Common myeloid progenitor, CD34-positive (primary cell): Measurements from ENCODE around the gene LRRFIP2.
"Not testable (repeated sequence)": the region's sequence is repeated elsewhere in the genome, so short reads cannot be mapped to it uniquely, and the experiment has no call there.

Experiments
- CTCF ChIA-PET: fragments of 350-600 bp; sonication (Branson Sonifier 250); formaldehyde crosslinking; loops from one replicate; lab custom pipeline; 2021; ENCODE audit warnings: antibody characterized with exemption; lab: Charles Lee
- POLR2A ChIA-PET: fragments of 350-600 bp; sonication (Branson Sonifier 250); formaldehyde crosslinking; loops from one replicate; lab custom pipeline; 2021; ENCODE audit warnings: antibody characterized with exemption; lab: Charles Lee
- DNase-seq, 3 donors: peaks; one replicate each; pipeline versions ENCODE4 v3.0.0 to v3.0.0-alpha.2; 2013
- H3K27ac ChIP-seq, 2 experiments: 1 replicate in 1 of 2; 2 replicates in 1 of 2; pipeline ENCODE4 v1.7.0; 2013; ENCODE audit warnings: inconsistent platforms in 2 of 2, low read length in 2 of 2, mild to moderate bottlenecking in 2 of 2, low read depth in 1 of 2, moderate library complexity in 1 of 2; ENCODE audit not compliant: severe bottlenecking in 2 of 2, insufficient read depth in 1 of 2, poor library complexity in 1 of 2
- H3K27me3 ChIP-seq, 5 experiments: replicated peaks in 2 of 5; 1 replicate in 3 of 5; 2 replicates in 2 of 5; pipeline versions ENCODE4 v1.6.1 to v1.7.0; 2013; ENCODE audit warnings: low read length in 4 of 5, mild to moderate bottlenecking in 2 of 5, moderate library complexity in 2 of 5, inconsistent platforms in 1 of 5; ENCODE audit not compliant: insufficient read depth in 5 of 5, control insufficient read depth in 4 of 5
- H3K36me3 ChIP-seq, 4 experiments: 1 replicate in 2 of 4; 2 replicates in 2 of 4; pipeline versions ENCODE4 v1.6.1 to v1.7.0; 2013; ENCODE audit warnings: low read length in 3 of 4, control low read depth in 1 of 4, mild to moderate bottlenecking in 1 of 4; ENCODE audit not compliant: control insufficient read depth in 4 of 4, insufficient read depth in 4 of 4
- H3K4me1 ChIP-seq, 4 experiments: 1 replicate in 3 of 4; 2 replicates in 1 of 4; pipeline versions ENCODE4 v1.6.1 to v1.7.1; 2013; ENCODE audit warnings: low read length in 3 of 4, mild to moderate bottlenecking in 3 of 4, control low read depth in 1 of 4, inconsistent platforms in 1 of 4, moderate library complexity in 1 of 4; ENCODE audit not compliant: control insufficient read depth in 4 of 4, insufficient read depth in 4 of 4; ENCODE audit errors: control extremely low read depth in 1 of 4
- H3K4me3 ChIP-seq, 7 experiments: 1 replicate in 4 of 7; 2 replicates in 3 of 7; pipeline versions ENCODE4 v1.5.1 to v1.7.0; 2013; ENCODE audit warnings: mild to moderate bottlenecking in 7 of 7, low read length in 6 of 7, moderate library complexity in 6 of 7, inconsistent platforms in 2 of 7, low read depth in 2 of 7, control low read depth in 1 of 7; ENCODE audit not compliant: insufficient read depth in 4 of 7, control insufficient read depth in 1 of 7; ENCODE audit errors: extremely low read depth in 1 of 7
- H3K9me3 ChIP-seq, 5 experiments: 1 replicate in 4 of 5; 2 replicates in 1 of 5; pipeline versions ENCODE4 v1.6.1 to v1.7.1; 2013; ENCODE audit warnings: low read length in 4 of 5, mild to moderate bottlenecking in 2 of 5, inconsistent platforms in 1 of 5, low read depth in 1 of 5, moderate library complexity in 1 of 5; ENCODE audit not compliant: control insufficient read depth in 4 of 5, insufficient read depth in 2 of 5; ENCODE audit errors: control extremely low read depth in 1 of 5
- WGBS: methylation state at CpG from one replicate; pipeline ENCODE4 v1.1.5; 2013; ENCODE audit not compliant: insufficient coverage; 5-methylcytosine and 5-hydroxymethylcytosine counted together

LRRFIP2 gene

GRCh38 chr3:37206041-37206440 lies 31.7 kb upstream of the LRRFIP2 start:
- POLR2A ChIA-PET, H3K36me3 ChIP-seq, CTCF ChIA-PET, H3K27me3 ChIP-seq, H3K4me3 ChIP-seq, H3K27ac ChIP-seq, H3K4me1 ChIP-seq, H3K9me3 ChIP-seq, DNase-seq: not testable (repeated sequence)
- WGBS, result 96% methylated on average over 4 of the region's 4 CpGs

GRCh38 chr3:37204314-37204713 lies 29.9 kb upstream of the LRRFIP2 start:
- ChIA-PET POLR2A (no interaction called here), CTCF (interaction anchor here (0.6 to 1.6 kb wide), 5 partner anchors 9 to 180 kb away, joined by 3 to 6 read pairs (median 4); no protein-coding TSS in a partner anchor)
- H3K27ac ChIP-seq, result no peak overlapping the region
- H3K36me3 ChIP-seq, result no peaks in the 10 kb centered on the region
- 87% methylated on average over 3 of the region's 3 CpGs for WGBS
- H3K4me1 ChIP-seq, result no peaks in the 10 kb centered on the region
- no peaks in the 10 kb centered on the region for H3K27me3 ChIP-seq
- peaks cover 0 to 2% (median 0%) of the 10 kb centered on the region in 5 experiments for H3K9me3 ChIP-seq
- no peak for DNase-seq
- H3K4me3 ChIP-seq, result no peak overlapping the region

GRCh38 chr3:37202035-37202434 lies 27.7 kb upstream of the LRRFIP2 start:
- no peak for DNase-seq
- Histone ChIP-seq H3K27me3 (no peaks in the 10 kb centered on the region), H3K9me3 (no peaks in the 10 kb centered on the region), H3K4me3 (no peak overlapping the region), H3K4me1 (no peaks in the 10 kb centered on the region), H3K36me3 (no peaks in the 10 kb centered on the region), H3K27ac (no peak overlapping the region)
- ChIA-PET POLR2A (no interaction called here), CTCF (interaction anchor here (0.8 to 1.1 kb wide), 3 partner anchors 10 to 178 kb away, joined by 3 to 6 read pairs (median 4); no protein-coding TSS in a partner anchor)
- WGBS, result 100% methylated on average over 3 of the region's 3 CpGs

GRCh38 chr3:37200141-37200540 lies 25.8 kb upstream of the LRRFIP2 start:
- ChIA-PET CTCF (interaction anchor here (0.7 to 1.4 kb wide), 2 partner anchors 14 to 55 kb away, joined by 3 to 5 read pairs; no protein-coding TSS in a partner anchor), POLR2A (no interaction called here)
- H3K9me3 ChIP-seq, result no peaks in the 10 kb centered on the region
- DNase-seq, result no peak
- no peaks in the 10 kb centered on the region for H3K36me3 ChIP-seq
- H3K4me3 ChIP-seq, result no peak overlapping the region
- WGBS, result 95% methylated on average over 4 of the region's 4 CpGs
- H3K27ac ChIP-seq, result no peak overlapping the region
- H3K27me3 ChIP-seq, result no peaks in the 10 kb centered on the region
- H3K4me1 ChIP-seq, result no peaks in the 10 kb centered on the region

- DNase-seq, result no peak
- ChIA-PET CTCF (interaction anchor here (0.6 to 1.4 kb wide), 2 partner anchors 32 to 94 kb away, joined by 3 read pairs; no protein-coding TSS in a partner anchor), POLR2A (no interaction called here)
- Histone ChIP-seq H3K27me3 (no peaks in the 10 kb centered on the region), H3K36me3 (no peaks in the 10 kb centered on the region), H3K9me3 (no peaks in the 10 kb centered on the region), H3K27ac (no peak overlapping the region), H3K4me3 (no peak overlapping the region), H3K4me1 (no peaks in the 10 kb centered on the region)
- WGBS, result 100% methylated on average over 1 of the region's 2 CpGs
Observed at GRCh38 chr3:37198996-37199395, 24.6 kb upstream of the LRRFIP2 start.

- H3K4me1 ChIP-seq, result no peaks in the 10 kb centered on the region
- H3K27me3 ChIP-seq, result no peaks in the 10 kb centered on the region
- CTCF ChIA-PET, result interaction anchor here (0.6 to 1.4 kb wide), 3 partner anchors 16 to 93 kb away, joined by 3 read pairs; no protein-coding TSS in a partner anchor
- no peaks in the 10 kb centered on the region for H3K36me3 ChIP-seq
- no peak overlapping the region for H3K4me3 ChIP-seq
- POLR2A ChIA-PET, result no interaction called here
- H3K27ac ChIP-seq, result no peak overlapping the region
- no peak for DNase-seq
- no peaks in the 10 kb centered on the region for H3K9me3 ChIP-seq
- 100% methylated on average over 1 of the region's 2 CpGs for WGBS
Observed at GRCh38 chr3:37198547-37198946, 24.2 kb upstream of the LRRFIP2 start.

GRCh38 chr3:37197810-37198371 lies 23.5 kb upstream of the LRRFIP2 start:
- Histone ChIP-seq H3K4me3 (no peak overlapping the region), H3K4me1 (no peaks in the 10 kb centered on the region), H3K27ac (no peak overlapping the region), H3K9me3 (no peaks in the 10 kb centered on the region), H3K27me3 (no peaks in the 10 kb centered on the region), H3K36me3 (no peaks in the 10 kb centered on the region)
- ChIA-PET CTCF (interaction anchor here (0.6 to 1.4 kb wide), 2 partner anchors 16 to 93 kb away, joined by 3 read pairs; no protein-coding TSS in a partner anchor), POLR2A (no interaction called here)
- no peak for DNase-seq
- WGBS, result 100% methylated on average over 1 of the region's 2 CpGs
